HG03558 (cell line): Measurements from ENCODE around the gene GGCX.

Experiments used
- ATAC-seq: cut with Tn5 transposase; IDR thresholded peaks from one replicate; pipeline ENCODE4 v1.9.1; 2021; ENCODE audit warnings: moderate number of reproducible peaks; ENCODE audit not compliant: unreplicated experiment; ENCODE audit errors: extremely low read depth

Gene GGCX

GRCh38 chr2:85524336-85524908, 36.9 kb downstream of the GGCX start:
- no peak for ATAC-seq

DNA sequence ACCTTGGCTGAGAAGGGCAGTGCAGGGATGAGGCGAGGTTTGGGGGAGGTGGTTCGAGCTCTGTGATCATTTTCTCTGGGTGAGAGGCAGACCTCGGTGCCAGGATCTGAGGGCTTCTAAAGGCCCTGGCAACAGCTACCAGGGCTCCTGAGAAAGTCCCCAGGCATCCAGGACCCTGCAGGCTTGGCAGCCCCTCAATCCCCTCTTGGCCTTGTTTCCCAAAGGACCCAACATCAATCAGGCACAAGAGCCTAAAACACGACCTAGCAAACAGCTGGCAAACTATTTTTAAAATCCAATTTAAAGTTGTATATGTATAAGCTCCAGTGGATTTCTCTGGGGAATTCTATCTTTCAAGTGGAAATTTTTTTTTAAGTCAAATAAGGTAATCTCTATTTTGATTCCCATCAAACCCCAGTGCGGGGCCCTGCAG, 37.4 kb downstream of the GGCX start:
- ATAC-seq: no peak

GRCh38 chr2:85523062-85523902, 38.0 kb downstream of the GGCX start:
- no peak for ATAC-seq

GRCh38 chr2:85522090-85522647, 39.1 kb downstream of the GGCX start:
- ATAC-seq: no peak

- no peak for ATAC-seq
Observed at GRCh38 chr2:85516653-85517389, 44.5 kb downstream of the GGCX start.

GRCh38 chr2:85514323-85514722, 47.0 kb downstream of the GGCX start:
- no peak for ATAC-seq

DNA sequence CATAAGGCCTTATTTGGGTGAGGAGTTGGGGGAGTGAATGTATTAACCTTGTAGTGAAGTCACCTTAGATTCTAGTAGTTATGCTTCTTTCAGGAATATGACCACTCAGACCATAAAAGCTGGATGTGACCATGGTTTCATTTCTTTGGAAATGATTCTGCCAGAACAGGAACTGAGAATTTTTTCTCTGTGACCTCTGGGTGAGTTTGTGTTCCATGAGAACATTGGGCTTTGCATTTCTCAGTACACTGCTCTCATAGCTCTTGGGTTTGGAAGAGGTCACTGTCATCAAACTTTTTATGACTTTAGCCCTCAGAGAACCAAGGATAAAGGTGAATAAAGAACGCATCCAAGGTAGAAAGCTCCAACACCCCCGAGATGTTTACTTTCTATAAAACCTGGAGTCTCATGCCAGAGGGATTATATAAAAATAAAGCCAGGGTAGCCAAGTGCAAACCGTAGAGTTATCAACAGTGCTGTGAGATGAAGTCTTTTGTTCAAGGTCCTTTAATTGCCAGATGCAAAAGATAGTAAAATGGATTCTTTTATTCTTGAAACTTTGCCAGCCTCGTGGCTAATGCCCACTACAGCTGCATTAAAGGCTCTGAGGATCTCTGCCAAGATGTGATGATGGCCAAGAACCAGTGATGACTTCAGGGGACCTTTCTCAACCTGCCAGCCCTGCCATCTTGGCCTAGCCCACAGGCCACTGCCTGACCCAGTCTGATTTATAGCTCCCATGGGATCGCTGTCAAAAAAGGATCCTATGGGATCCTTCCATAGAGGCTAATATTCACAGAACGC, 50.1 kb downstream of the GGCX start:
- ATAC-seq: no peak

DNA sequence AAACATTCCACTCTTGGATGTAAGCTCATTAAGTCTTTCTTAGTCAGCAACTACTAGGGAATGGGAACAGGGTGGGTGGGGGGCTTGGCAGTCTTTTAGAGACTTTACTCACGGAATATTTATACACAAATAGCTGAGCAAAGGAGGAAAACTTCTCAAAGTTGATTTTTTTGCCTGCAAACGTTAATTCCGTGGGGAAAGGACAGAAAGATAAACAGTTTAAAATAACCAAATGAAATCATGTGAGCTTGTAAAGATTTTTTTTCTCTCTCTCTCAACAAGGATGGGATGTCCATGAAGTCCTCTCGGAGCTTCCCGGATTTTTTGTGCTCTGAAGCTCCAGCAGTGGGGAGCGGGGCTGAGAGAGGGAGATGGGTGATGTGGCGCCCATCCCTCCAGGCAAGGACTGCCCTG, 54.5 kb downstream of the GGCX start:
- no peak for ATAC-seq

- ATAC-seq: no peak
Observed at GRCh38 chr2:85505551-85506238, 55.6 kb downstream of the GGCX start.

- ATAC-seq: no peak
Observed at GRCh38 chr2:85504778-85505261, 56.5 kb downstream of the GGCX start.

DNA sequence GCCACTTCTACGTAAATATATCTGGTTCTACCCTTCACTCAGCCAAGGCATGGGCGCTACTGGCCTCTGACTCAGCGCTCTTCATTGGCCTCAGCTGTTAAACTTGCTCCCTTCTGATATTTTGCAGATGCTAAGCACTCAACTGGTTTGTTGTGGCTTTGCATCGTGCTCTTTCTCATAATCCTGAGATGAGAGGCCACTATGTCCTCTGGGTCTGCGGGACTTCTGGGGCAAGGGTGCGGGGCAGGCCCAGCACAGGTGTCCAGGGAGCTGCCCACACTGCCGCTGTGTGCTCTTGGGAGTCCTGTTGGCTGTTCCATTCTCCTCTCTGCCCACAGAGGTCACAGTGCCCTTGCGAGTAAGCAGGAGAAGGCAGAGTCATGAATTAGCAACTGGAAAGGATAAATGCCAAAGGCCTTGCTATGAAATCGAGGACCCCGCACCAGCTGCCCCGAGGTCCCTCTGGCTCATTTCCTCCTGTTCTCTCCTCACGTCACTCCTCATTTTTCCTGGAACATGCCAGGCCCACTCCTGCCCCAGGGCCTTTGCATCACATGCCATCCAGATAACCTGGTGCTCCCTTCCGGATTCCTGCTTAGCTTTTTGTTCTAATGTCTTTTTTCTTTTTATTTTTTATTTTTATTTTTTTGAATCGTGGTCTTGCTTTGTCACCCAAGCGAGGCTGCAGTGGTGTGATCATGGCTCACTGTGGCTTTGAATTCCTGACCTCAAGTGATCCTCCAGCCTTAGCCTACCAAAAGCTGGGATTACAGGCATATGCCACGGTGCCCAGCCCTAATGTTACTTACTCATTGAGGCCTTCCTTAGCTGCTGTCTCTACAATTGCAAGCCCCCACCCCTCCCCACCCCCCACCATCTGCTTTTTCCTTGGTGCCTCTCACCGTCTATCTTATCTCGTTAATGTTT, 57.2 kb downstream of the GGCX start:
- no peak for ATAC-seq

GRCh38 chr2:85503168-85503850, 58.0 kb downstream of the GGCX start:
- no peak for ATAC-seq

- no peak for ATAC-seq
Observed at GRCh38 chr2:85502720-85503119, 58.6 kb downstream of the GGCX start.

DNA sequence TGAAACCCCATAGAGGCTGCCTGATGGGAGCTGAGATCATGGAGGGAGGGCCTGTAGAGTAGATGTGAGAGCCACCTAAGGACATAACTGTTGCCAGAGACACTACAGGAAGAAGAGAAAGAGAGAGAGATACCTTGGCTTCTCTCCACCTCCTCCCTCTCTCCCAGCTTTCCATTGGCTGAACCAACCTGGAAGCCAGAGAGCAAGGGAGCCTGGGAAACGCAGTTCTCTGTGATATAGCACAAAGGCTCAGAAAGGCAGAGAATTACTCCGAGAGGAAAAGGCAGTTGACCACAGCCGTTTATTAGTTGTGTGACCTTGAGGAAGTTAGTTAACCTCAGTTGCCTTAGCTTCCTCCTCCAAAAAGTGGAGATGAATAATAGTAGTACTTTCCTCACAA, 60.0 kb downstream of the GGCX start:
- ATAC-seq: no peak

DNA sequence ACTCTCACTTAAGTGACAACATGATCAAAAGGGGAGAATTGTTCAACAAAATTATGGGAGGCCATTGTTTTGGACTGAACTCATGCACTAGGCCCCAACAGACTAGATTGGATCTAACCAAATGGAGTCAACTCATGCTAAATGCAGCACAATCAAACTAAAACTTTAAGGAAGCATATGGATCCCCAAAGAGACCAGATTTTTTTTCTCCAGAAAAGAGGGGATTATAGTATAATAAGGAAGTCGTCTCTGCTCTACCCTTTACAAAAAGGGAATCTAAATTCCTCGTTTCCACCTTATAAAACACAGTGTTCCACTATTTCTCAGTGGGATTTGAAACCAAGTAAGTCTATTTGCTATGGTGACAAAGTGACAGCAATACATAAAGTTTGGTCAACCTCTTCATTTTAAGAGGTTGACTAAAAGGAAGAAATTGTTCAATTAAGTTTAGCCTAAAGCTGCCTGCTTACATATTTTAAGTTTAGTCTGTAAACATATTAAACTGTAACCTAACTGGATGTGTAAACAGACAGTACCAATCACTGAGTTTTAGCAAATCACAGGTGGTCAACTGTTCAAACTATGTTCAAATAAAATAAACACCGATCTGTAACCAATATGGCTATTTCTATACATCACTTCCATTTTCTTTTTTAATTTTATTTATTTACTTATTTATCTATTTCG, 63.2 kb downstream of the GGCX start:
- ATAC-seq: no peak

- no peak for ATAC-seq
Observed at GRCh38 chr2:85496436-85496835, 64.9 kb downstream of the GGCX start.
